Suprapubic skin (tissue), 3 donors: ENCODE data around the gene SEMA3F.

Experiments
- POLR2AphosphoS5 ChIP-seq, 3 donors: sonication (generic); formaldehyde crosslinking; IDR thresholded peaks; one replicate each; pipeline ENCODE4 v1.6.1; 2017; ENCODE audit warnings: antibody characterized with exemption in 3 of 3
- TF ChIP-seq, protein P1 (sequence below), 2 donors: fragments of 200-600 bp in 1 of 2; fragments of 450-650 bp in 1 of 2; sonication (generic) in 1 of 2; IDR thresholded peaks; one replicate each; pipeline ENCODE4 v1.5.1; 2016 to 2019; ENCODE audit warnings: antibody characterized with exemption in 2 of 2, mild to moderate bottlenecking in 1 of 2, moderate library complexity in 1 of 2

DNA sequence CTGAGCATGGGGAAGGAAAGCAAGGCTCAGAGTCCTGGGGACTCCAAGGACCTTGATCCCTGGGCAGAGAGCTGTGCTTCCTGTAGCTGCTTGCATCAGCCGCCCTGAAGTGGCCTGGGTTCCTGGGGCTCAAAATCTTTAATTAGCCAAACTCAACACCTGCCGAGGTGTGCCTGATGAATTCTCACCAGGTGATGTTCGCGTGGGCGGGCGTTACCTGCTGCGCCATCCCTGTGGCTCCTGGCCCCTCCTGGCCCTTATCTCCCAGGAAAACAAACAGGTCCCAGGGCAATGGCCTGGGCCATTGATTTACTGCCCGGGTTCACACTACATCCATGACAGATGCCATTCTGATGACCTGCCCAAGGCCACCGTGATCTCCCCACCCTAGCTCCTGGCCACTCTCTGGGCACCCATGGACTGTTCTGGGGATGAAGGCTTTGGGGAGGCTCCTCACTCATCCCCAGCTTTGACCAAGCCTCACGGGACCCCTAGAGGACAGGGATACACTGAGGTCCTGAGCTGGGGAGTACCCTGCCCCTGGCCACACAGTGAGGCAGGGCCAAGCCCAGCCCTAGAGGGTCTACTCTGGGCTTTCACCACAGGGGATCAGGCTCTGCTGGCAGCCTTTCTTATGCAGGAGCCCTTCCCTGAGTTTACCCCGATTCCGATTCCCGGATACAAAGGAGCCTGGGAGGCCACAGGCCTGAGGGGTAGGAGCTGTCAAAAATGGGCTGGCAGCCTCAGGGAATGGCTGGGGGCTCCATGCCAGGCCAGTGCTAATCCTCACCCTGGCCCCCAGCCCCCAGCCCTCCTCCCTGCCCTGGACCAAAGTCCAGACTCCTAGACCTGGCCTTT, 55.6 kb downstream of the SEMA3F start:
- TF ChIP-seq, protein P1, sequence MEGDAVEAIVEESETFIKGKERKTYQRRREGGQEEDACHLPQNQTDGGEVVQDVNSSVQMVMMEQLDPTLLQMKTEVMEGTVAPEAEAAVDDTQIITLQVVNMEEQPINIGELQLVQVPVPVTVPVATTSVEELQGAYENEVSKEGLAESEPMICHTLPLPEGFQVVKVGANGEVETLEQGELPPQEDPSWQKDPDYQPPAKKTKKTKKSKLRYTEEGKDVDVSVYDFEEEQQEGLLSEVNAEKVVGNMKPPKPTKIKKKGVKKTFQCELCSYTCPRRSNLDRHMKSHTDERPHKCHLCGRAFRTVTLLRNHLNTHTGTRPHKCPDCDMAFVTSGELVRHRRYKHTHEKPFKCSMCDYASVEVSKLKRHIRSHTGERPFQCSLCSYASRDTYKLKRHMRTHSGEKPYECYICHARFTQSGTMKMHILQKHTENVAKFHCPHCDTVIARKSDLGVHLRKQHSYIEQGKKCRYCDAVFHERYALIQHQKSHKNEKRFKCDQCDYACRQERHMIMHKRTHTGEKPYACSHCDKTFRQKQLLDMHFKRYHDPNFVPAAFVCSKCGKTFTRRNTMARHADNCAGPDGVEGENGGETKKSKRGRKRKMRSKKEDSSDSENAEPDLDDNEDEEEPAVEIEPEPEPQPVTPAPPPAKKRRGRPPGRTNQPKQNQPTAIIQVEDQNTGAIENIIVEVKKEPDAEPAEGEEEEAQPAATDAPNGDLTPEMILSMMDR (IDR thresholded peaks at IDR 0.05) = no peak
- TF ChIP-seq POLR2AphosphoS5 (IDR thresholded peaks at IDR 0.05) = no peak
